Parathyroid adenoma (tissue), 2 donors: ENCODE results near the gene ZNF611.
"Not testable (repeated sequence)": the region's sequence is repeated elsewhere in the genome, so short reads cannot be mapped to it uniquely, and the experiment has no call there.

Experiments used
- H2AFZ ChIP-seq: fragments of 300-600 bp; sonication (generic); one replicate; pipeline ENCODE4 v1.7.0; 2017; ENCODE audit warnings: antibody characterized with exemption, mild to moderate bottlenecking
- H3K27ac ChIP-seq: fragments of 300-600 bp; sonication (generic); one replicate; pipeline ENCODE4 v1.7.0; 2017
- H3K27me3 ChIP-seq: fragments of 300-600 bp; sonication (generic); one replicate; pipeline ENCODE4 v1.7.0; 2017; ENCODE audit warnings: low read length; ENCODE audit not compliant: control insufficient read depth, insufficient read depth
- H3K36me3 ChIP-seq: fragments of 300-600 bp; sonication (generic); one replicate; pipeline ENCODE4 v1.7.0; 2017; ENCODE audit warnings: low read length; ENCODE audit not compliant: control insufficient read depth, insufficient read depth
- H3K4me1 ChIP-seq: fragments of 300-600 bp; sonication (generic); one replicate; pipeline ENCODE4 v1.7.0; 2017; ENCODE audit warnings: control low read depth
- H3K4me2 ChIP-seq: fragments of 300-600 bp; sonication (generic); one replicate; pipeline ENCODE4 v1.7.0; 2017; ENCODE audit warnings: low read length
- H3K4me3 ChIP-seq: fragments of 300-600 bp; sonication (generic); one replicate; pipeline ENCODE4 v1.7.0; 2017; ENCODE audit warnings: low read depth, low read length
- H3K79me2 ChIP-seq: fragments of 300-600 bp; sonication (generic); one replicate; pipeline ENCODE4 v1.7.0; 2017; ENCODE audit warnings: control low read depth
- H3K9ac ChIP-seq: fragments of 300-600 bp; sonication (generic); one replicate; pipeline ENCODE4 v1.7.0; 2017; ENCODE audit warnings: mild to moderate bottlenecking
- H3K9me3 ChIP-seq: fragments of 300-600 bp; sonication (generic); one replicate; pipeline ENCODE4 v1.7.0; 2017; ENCODE audit warnings: low read length; ENCODE audit not compliant: control insufficient read depth
- CTCF ChIP-seq: fragments of 300-600 bp; sonication (generic); IDR thresholded peaks from one replicate; pipeline ENCODE4 v1.7.0; 2017; ENCODE audit warnings: antibody characterized with exemption, mild to moderate bottlenecking
- donor health status: primary hyperparathyroidism.

Gene ZNF611

GRCh38 chr19:52695996-52696395 is 38.8 kb downstream of the ZNF611 start:
- TF ChIP-seq CTCF, result no peak
- Histone ChIP-seq H2AFZ (no peak overlapping the region), H3K36me3 (no peaks in the 10 kb centered on the region), H3K27ac (no peak overlapping the region), H3K9me3 (no peaks in the 10 kb centered on the region), H3K4me1 (no peaks in the 10 kb centered on the region), H3K79me2 (no peaks in the 10 kb centered on the region), H3K4me2 (no peak overlapping the region), H3K4me3 (no peak overlapping the region), H3K9ac (no peak overlapping the region), H3K27me3 (no peaks in the 10 kb centered on the region)

- Histone ChIP-seq H3K9me3 (no peaks in the 10 kb centered on the region), H3K27ac (no peak overlapping the region), H3K79me2 (no peaks in the 10 kb centered on the region), H3K27me3 (no peaks in the 10 kb centered on the region), H3K36me3 (no peaks in the 10 kb centered on the region), H3K4me1 (no peaks in the 10 kb centered on the region), H2AFZ (no peak overlapping the region), H3K4me2 (no peak overlapping the region), H3K4me3 (no peak overlapping the region), H3K9ac (no peak overlapping the region)
- TF ChIP-seq CTCF, result no peak
These were observed 39.9 kb downstream of the ZNF611 start for GRCh38 chr19:52694921-52695320.

- not testable (repeated sequence) for H3K4me2 ChIP-seq, H3K79me2 ChIP-seq, H2AFZ ChIP-seq, H3K9me3 ChIP-seq, H3K27me3 ChIP-seq, H3K36me3 ChIP-seq, H3K4me3 ChIP-seq, H3K9ac ChIP-seq, H3K4me1 ChIP-seq, H3K27ac ChIP-seq
These were observed 40.6 kb downstream of the ZNF611 start for GRCh38 chr19:52694281-52694680.

GRCh38 chr19:52692431-52693008 is 42.3 kb downstream of the ZNF611 start:
- H3K4me2 ChIP-seq, result no peak overlapping the region
- no peaks in the 10 kb centered on the region for H3K36me3 ChIP-seq
- no peak overlapping the region for H3K9ac ChIP-seq
- no peak for TF ChIP-seq CTCF
- H3K4me3 ChIP-seq, result no peak overlapping the region
- no peaks in the 10 kb centered on the region for H3K79me2 ChIP-seq
- no peaks in the 10 kb centered on the region for H3K9me3 ChIP-seq
- H2AFZ ChIP-seq, result no peak overlapping the region
- H3K4me1 ChIP-seq, result no peaks in the 10 kb centered on the region
- no peak overlapping the region for H3K27ac ChIP-seq
- H3K27me3 ChIP-seq, result no peaks in the 10 kb centered on the region

- no peaks in the 10 kb centered on the region for H3K4me1 ChIP-seq
- no peak overlapping the region for H3K4me3 ChIP-seq
- no peak overlapping the region for H2AFZ ChIP-seq
- no peaks in the 10 kb centered on the region for H3K79me2 ChIP-seq
- no peak overlapping the region for H3K4me2 ChIP-seq
- H3K27me3 ChIP-seq, result no peaks in the 10 kb centered on the region
- no peak for TF ChIP-seq CTCF
- no peak overlapping the region for H3K9ac ChIP-seq
- H3K9me3 ChIP-seq, result no peaks in the 10 kb centered on the region
- H3K36me3 ChIP-seq, result no peaks in the 10 kb centered on the region
- H3K27ac ChIP-seq, result no peak overlapping the region
These were observed 43.1 kb downstream of the ZNF611 start for GRCh38 chr19:52691737-52692136.
